ENCODE results near the gene DND1. TPM values are rescaled to one million over a fixed set of nuclear protein-coding genes. Genes with fewer than 3 reads are reported as not detected.
A peak's percentile ranks its signal among the peaks of the same experiment; 100 is the strongest.
"Not testable (repeated sequence)": the region's sequence is repeated elsewhere in the genome, so short reads cannot be mapped to it uniquely, and the experiment has no call there.

The DND1 gene
- total RNA-seq, 3 donors from 2014 or later (not counting 1 experiment from before 2014, with no cell fraction given) = 0.90 to 1.1 (median 1.1) TPM

DNA sequence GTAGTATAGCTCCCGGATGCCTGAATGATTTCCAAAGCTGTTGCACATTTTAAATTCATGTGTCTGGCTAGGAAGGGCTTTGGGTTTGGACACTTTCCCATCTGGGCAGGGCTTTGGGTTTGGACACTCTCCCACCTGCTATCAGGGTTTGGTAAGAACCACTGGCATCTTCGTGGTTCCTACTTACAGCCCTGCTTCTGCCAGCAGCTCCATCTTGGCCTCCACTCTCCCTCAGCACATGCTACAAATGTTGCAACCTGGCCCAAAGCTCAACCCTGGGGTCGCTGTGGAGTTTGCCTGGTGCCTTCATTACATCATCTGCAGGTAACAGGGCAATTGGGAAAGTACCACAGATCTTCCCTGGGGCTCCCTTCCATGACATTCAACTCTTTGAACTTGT lies 30.7 kb downstream of the DND1 start:
- H3K27me3 Mint-ChIP-seq (ENCODE audit: low read depth in 2 of 2) = no peaks in the 10 kb centered on the region
- no peaks in the 10 kb centered on the region for H3K9me3 ChIP-seq (ENCODE audit: control insufficient read depth, insufficient read depth, low read length)
- 97% methylated on average over 3 of the region's 3 CpGs for WGBS (ENCODE audit: insufficient coverage)
- no peak for ATAC-seq
- H3K4me1 ChIP-seq (ENCODE audit: control insufficient read depth, insufficient read depth, low read length) = peaks cover 27% of the 10 kb centered on the region
- no peaks in the 10 kb centered on the region for H3K27me3 ChIP-seq (ENCODE audit: control insufficient read depth, insufficient read depth, low read length)
- H3K36me3 ChIP-seq (ENCODE audit: control insufficient read depth, insufficient read depth, low read length) = peaks cover 24% of the 10 kb centered on the region
- H3K27ac ChIP-seq (ENCODE audit: low read length) = no peak overlapping the region
- DNase-seq = no peak
- intact Hi-C loops (cut with micrococcal nuclease) = no loop called here
- H3K9me3 Mint-ChIP-seq = no peaks in the 10 kb centered on the region
- H3K4me1 Mint-ChIP-seq = peaks cover 32 to 51% of the 10 kb centered on the region in 2 donors
- no peak overlapping the region for H3K4me3 ChIP-seq (ENCODE audit: low read length)
- H3K4me3 Mint-ChIP-seq = no peak overlapping the region
- no peak overlapping the region for H3K27ac Mint-ChIP-seq
- TF ChIP-seq, protein P1, sequence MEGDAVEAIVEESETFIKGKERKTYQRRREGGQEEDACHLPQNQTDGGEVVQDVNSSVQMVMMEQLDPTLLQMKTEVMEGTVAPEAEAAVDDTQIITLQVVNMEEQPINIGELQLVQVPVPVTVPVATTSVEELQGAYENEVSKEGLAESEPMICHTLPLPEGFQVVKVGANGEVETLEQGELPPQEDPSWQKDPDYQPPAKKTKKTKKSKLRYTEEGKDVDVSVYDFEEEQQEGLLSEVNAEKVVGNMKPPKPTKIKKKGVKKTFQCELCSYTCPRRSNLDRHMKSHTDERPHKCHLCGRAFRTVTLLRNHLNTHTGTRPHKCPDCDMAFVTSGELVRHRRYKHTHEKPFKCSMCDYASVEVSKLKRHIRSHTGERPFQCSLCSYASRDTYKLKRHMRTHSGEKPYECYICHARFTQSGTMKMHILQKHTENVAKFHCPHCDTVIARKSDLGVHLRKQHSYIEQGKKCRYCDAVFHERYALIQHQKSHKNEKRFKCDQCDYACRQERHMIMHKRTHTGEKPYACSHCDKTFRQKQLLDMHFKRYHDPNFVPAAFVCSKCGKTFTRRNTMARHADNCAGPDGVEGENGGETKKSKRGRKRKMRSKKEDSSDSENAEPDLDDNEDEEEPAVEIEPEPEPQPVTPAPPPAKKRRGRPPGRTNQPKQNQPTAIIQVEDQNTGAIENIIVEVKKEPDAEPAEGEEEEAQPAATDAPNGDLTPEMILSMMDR (IDR thresholded peaks at IDR 0.05) = no peak
- H3K36me3 Mint-ChIP-seq = no peaks in the 10 kb centered on the region

DNA sequence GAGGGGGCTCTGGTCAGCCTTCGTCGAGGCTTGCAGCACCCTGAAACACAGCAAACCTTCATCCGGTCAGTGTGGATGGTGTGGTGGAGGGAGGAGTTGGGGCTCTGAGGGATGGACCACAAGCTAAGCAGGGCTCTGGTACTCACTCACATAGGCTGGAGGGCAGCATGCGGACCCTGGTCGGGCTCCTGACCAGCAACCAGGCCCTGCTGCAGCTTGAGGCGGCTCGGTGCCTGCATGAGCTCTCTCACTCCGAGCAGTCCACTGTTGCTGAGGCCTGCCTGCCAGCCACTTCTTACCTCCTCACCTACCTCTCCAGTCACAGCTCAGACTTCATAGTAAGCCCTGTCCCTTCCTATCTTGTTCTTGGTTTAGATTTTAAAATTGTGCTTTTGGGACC lies 31.7 kb downstream of the DND1 start:
- Histone ChIP-seq H3K9me3 (ENCODE audit: control insufficient read depth, insufficient read depth, low read length) (no peaks in the 10 kb centered on the region), H3K4me3 (ENCODE audit: low read length) (no peak overlapping the region), H3K27ac (ENCODE audit: low read length) (no peak overlapping the region), H3K36me3 (ENCODE audit: control insufficient read depth, insufficient read depth, low read length) (peaks cover 24% of the 10 kb centered on the region), H3K4me1 (ENCODE audit: control insufficient read depth, insufficient read depth, low read length) (peaks cover 23% of the 10 kb centered on the region), H3K27me3 (ENCODE audit: control insufficient read depth, insufficient read depth, low read length) (no peaks in the 10 kb centered on the region)
- Mint-ChIP-seq H3K27me3 (ENCODE audit: low read depth in 2 of 2) (no peaks in the 10 kb centered on the region), H3K4me3 (no peak overlapping the region), H3K27ac (no peak overlapping the region), H3K9me3 (no peaks in the 10 kb centered on the region), H3K36me3 (no peaks in the 10 kb centered on the region), H3K4me1 (peaks cover 22 to 41% of the 10 kb centered on the region in 2 donors)
- TF ChIP-seq, protein P1 (IDR thresholded peaks at IDR 0.05) = no peak
- intact Hi-C loops (cut with micrococcal nuclease) = no loop called here
- ATAC-seq (no peak), DNase-seq (no peak)
- 89% methylated on average over 8 of the region's 8 CpGs for WGBS (ENCODE audit: insufficient coverage)

DNA sequence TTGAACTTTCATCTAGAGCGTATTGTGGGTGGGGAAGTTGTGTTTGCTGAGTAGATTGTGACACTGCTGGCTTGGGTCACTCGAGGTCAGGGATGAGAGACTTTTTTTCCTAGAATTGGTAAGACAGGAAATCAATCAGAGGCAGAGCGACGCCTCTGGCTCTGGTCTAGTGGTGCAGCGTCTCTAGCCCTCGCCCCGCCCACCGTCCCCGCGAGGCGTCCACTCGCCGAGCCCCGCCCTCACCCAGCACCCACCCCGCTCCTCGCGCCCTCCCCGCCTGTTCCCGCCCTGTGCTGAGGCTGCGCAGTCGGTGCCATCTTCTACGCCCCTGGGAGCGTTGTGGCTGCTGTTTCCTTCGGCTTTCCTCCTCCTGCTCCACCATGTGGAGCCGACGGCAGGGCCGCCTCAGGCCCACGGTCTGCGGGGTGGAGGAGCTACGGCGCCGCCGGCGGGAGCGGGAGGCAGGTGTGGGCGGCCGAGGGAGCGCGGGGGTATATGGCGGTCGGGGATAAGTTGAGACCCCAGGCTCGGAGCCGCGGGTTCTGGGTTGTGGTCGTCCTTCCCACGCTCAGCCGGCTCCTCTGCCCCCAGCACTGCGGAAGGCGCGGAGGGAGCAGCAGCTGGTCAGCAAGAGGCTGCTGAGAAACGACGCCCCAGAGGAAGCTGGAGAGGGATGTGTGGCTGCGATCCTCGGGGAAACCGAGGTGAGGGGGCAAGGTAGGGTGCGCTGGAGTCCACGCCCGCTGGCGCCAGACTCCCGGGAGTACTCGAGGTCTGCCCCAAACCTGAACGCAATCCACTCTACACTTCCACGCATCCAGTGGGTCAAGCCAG lies 34.0 kb downstream of the DND1 start, which contains the start of gene TMCO6:
Gene TMCO6, plus strand, starts transcription at position 304 of the 834 bp plus-strand sequence. Its CDS starts 77 bp downstream, at position 381.
- H3K9me3 Mint-ChIP-seq = no peaks in the 10 kb centered on the region
- Histone ChIP-seq H3K36me3 (ENCODE audit: control insufficient read depth, insufficient read depth, low read length) (peaks cover 15% of the 10 kb centered on the region), H3K27me3 (ENCODE audit: control insufficient read depth, insufficient read depth, low read length) (no peaks in the 10 kb centered on the region), H3K4me3 (ENCODE audit: low read length) (peak within 1 kb of the TSS; percentile 65), H3K4me1 (ENCODE audit: control insufficient read depth, insufficient read depth, low read length) (peaks cover 18% of the 10 kb centered on the region), H3K27ac (ENCODE audit: low read length) (peak within 1 kb of the TSS; percentile 84), H3K9me3 (ENCODE audit: control insufficient read depth, insufficient read depth, low read length) (no peaks in the 10 kb centered on the region)
- no peaks in the 10 kb centered on the region for H3K27me3 Mint-ChIP-seq (ENCODE audit: low read depth in 2 of 2)
- H3K4me3 Mint-ChIP-seq = peak within 1 kb of the TSS; percentile 92
- DNase-seq = peak; percentile 94 to 98
- H3K27ac Mint-ChIP-seq = peak within 1 kb of the TSS; percentile 93 to 95
- under 1% methylated on average over 63 of the region's 63 CpGs for WGBS (ENCODE audit: insufficient coverage)
- intact Hi-C loops (cut with micrococcal nuclease) = loop anchor here (1.0 to 2.0 kb wide), 4 partner anchors 8 to 237 kb away; partner anchors contain the start of genes APBB3, EIF4EBP3, IK and NDUFA2
- TF ChIP-seq, protein P1 (IDR thresholded peaks at IDR 0.05) = peak; percentile 61
- no peaks in the 10 kb centered on the region for H3K36me3 Mint-ChIP-seq
- peak; percentile 98 to 100 (median 99) for ATAC-seq
- H3K4me1 Mint-ChIP-seq = peaks cover 15 to 35% of the 10 kb centered on the region in 2 donors

DNA sequence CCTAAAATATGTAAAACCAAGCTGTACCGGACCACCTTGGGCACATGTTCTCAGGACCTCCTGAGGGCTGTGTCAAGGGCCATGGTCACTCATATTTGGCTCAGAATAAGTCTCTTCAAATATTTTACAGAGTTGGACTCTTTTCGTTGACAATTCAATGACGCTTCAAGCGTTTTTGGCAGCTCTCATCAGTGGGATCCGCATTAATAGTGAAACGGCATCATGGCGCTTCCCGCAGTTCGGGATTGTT lies 34.6 kb downstream of the DND1 start:
- H3K4me3 ChIP-seq (ENCODE audit: low read length) = peak overlapping the region; percentile 41
- H3K27ac ChIP-seq (ENCODE audit: low read length) = peak overlapping the region; percentile 84
- not testable (repeated sequence) for H3K36me3 ChIP-seq (ENCODE audit: control insufficient read depth, insufficient read depth, low read length); ATAC-seq; DNase-seq; H3K9me3 Mint-ChIP-seq; H3K27me3 ChIP-seq (ENCODE audit: control insufficient read depth, insufficient read depth, low read length); H3K36me3 Mint-ChIP-seq; H3K27me3 Mint-ChIP-seq (ENCODE audit: low read depth in 2 of 2); H3K9me3 ChIP-seq (ENCODE audit: control insufficient read depth, insufficient read depth, low read length)
- 28% methylated on average over 9 of the region's 9 CpGs for WGBS (ENCODE audit: insufficient coverage)
- Mint-ChIP-seq H3K4me3 (peak overlapping the region; percentile 92), H3K27ac (peak overlapping the region; percentile 93 to 95), H3K4me1 (peaks cover 15 to 35% of the 10 kb centered on the region in 2 donors)
- intact Hi-C loops (cut with micrococcal nuclease) = loop anchor here (1.0 to 2.0 kb wide), 4 partner anchors 8 to 236 kb away; partner anchors contain the start of genes APBB3, EIF4EBP3, IK and NDUFA2
- H3K4me1 ChIP-seq (ENCODE audit: control insufficient read depth, insufficient read depth, low read length) = peaks cover 18% of the 10 kb centered on the region
